Hematopoietic multipotent progenitor cell treated with erythropoietin and hydrocortisone succinate and interleukin-3 and kit ligand, for 15 days (in vitro differentiated cells): ENCODE data around the gene LTB4R2.
A peak's percentile ranks its signal among the peaks of the same experiment; 100 is the strongest.
"Not testable (repeated sequence)": the region's sequence is repeated elsewhere in the genome, so short reads cannot be mapped to it uniquely, and the experiment has no call there.

Experiments used
- DNase-seq: peaks from one replicate; pipeline ENCODE4 v3.0.0-alpha.2; 2015; ENCODE audit warnings: low spot score

Gene LTB4R2

DNA sequence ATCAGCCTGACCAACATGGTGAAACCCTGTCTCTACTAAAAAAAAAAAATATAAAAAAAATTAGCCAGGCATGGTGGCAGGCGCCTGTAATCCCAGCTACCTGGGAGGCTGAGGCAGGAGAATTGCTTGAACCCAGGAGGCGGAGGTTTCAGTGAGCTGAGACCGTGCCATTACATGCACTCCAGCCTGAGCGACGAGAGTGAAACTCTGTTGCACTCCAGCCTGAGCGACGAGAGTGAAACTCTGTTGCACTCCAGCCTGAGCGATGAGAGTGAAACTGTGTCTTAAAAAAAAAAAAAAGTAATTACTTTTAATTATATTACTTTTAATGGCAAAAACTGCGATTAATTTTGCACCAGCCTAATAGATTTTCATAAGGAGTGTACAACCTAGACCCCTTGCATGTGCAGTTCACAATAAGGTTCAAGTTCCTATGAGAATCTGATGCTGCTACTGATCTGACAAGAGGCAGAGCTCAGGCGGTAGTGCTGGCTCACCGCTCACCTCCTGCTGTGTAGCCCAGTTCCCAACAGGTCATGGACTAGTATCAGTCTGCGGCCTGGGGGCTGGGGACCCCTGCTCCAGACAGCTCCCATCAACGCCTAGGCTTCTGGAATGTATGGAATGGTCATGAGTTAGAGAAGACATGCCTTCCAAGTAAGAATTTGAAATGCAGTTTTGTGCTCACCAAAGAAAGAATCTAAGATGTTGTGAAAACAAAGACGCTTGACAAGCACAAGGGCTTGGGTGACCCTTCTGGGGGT lies 11.5 kb downstream of the LTB4R2 start:
- DNase-seq = no peak

DNA sequence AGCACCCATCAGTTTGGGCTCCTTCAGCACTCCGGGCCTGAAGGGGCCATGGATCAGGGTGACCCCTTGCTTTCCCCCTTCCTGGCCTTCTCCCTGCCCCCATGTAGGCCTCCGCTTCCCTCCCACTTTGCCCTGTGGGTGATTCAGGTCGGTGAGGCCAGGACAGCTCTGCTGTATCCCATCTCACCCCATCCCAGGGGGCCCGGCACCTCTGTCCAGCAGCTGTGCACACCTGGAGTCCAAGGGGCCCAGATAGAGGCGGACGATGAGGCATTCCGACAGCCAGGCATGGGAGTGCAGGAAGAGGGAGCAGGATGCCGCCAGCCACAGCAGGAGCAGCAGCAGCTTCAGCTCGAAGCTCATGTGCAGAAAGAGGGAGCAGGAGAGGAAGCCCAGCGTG lies 12.7 kb downstream of the LTB4R2 start:
- no peak for DNase-seq

GRCh38 chr14:24323341-24323740 lies 13.4 kb downstream of the LTB4R2 start:
- no peak for DNase-seq

- DNase-seq = no peak
Measured at GRCh38 chr14:24324024-24324423, 14.1 kb downstream of the LTB4R2 start.

DNA sequence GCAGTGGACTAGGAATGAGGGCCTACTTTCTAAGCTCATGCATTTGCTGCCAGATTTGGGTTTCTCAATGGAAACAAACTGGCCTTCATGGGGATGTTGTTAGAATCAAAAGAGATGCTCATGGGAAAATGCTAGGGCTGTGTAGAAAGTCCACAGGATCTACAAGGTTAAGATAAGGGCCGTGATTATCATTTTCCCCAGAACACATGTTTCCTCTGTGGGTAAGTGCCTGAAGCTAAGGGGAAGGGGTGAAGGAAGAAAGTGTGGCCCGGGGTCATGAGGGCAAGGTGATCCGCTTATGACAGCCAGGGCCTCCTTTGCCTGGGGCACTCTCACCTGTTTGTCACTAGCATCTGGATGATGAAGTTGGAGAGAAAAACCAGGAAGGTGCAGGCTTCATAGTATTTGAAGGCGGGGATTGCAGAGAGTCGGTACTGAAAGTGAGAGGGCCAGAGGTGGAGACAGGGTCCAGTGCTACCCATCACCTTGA lies 15.1 kb downstream of the LTB4R2 start:
- no peak for DNase-seq

DNA sequence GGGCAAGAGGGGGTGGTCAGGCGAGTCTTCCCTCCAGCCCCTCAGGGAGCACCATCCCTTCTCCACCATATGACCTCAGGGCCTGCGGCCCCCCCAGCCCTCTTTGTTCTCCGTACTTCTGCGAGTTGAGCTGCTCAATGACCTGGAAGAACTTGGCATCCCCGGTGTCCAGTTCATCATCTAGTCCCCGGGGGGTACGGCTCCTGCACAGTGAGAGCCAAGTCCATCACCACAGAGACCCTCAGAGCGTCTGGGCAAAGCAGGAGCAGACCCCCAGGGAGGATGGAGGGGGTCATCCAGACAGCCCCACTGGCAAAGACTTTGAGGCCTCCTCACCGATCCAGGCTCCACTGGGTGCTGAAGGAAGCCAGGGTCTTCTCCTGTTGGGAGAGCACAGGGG lies 16.0 kb downstream of the LTB4R2 start:
- no peak for DNase-seq

DNA sequence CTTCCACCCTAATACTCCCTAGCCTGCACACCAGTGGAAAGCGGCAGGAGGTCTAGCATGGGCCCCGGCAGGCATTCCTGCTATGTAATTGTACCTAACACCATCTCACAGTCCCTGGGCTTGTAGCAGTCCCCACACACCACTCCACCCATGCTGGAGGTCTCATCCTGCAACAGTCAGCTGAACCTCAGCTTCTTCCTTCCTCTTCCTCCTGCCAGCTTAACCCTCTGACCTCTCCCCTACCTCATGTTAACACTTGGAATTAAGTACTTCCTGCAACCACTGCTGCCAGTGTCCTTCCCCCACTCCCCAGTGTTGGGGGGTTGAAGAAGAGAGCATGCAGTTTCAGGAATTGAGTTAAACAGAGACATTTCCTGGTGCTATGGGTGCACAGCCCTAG lies 17.4 kb downstream of the LTB4R2 start:
- DNase-seq = no peak

GRCh38 chr14:24327914-24328313 lies 18.0 kb downstream of the LTB4R2 start:
- DNase-seq = not testable (repeated sequence)

DNA sequence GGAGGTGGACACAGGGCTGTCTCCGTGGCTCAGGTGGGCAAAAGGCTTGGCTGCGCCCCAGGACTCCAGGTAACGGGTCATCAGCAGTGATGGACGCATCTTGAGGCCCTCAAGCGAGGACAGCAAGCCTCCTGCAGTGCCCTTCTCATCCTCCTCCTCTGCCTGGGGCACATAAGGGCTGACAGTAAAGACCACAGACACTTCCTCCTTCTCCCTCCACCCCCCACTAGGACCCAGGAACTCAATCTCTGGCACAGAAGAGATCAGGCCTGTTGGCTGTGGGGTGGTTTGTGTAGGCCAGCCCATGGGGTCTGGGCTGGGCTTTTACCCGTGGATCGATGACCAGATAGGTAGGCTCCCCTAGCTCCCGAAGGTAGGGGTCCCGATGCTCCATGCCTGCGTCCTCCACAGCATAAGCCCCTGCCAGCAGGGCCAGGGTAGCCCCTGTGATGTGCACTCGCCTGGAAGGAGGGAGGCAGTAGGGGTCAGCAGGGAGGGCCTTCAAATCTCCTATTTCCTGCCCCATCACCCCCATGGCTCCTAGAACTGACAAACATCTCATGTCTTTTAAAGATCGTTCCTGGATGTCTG lies 19.2 kb downstream of the LTB4R2 start:
- DNase-seq = no peak

DNA sequence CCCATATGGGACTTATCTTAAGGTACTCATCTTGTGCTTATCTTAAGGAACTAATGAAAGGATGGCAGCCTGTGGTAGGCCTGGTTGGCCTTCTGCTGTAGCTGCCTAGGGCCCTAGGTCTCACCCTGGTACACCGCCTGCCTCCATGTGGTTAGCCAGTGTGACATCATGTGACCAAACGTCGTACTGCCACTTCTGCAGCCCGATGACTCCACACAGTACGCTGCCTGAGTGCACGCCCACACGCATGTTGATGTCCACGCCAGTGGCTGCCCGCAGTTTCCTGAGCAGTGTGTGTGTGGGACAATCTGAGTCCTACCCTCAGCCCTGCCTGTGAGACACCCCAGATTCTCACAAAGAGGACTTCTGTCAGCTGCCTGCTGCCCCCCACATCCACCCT lies 19.8 kb downstream of the LTB4R2 start:
- DNase-seq = no peak

DNA sequence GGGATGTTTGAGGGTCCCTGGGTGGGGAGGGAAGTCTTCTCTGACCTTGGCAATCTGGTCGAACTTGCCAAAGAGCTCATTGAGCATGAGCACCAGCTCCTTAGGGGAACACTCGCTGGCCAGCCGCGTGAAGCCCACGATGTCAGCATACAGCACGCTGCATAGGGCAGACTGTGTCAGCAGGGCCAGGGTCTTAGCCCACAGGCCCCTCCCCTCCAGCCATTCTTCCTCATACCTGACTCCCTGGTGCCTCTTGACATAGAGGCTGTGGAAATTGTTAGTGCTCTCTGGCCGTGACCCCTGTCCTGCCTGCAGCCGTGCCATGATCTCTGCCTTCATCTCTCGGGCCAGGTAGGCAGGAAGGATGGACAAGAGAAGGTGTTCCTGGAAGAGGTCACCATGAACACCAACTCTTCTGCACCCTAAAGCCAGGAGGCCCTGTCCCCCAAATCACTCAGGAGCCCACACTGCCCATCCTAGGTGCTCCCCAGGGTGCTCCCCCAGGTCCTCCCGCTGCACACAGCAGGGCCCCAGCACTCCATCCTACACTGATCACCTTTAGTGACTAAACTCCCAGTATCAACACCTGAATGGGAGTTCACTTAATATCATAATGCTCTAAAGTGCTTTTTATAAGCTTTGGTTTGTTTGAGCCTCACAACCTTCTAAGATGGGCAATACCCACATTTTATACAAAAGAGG lies 21.2 kb downstream of the LTB4R2 start:
- DNase-seq = no peak

DNA sequence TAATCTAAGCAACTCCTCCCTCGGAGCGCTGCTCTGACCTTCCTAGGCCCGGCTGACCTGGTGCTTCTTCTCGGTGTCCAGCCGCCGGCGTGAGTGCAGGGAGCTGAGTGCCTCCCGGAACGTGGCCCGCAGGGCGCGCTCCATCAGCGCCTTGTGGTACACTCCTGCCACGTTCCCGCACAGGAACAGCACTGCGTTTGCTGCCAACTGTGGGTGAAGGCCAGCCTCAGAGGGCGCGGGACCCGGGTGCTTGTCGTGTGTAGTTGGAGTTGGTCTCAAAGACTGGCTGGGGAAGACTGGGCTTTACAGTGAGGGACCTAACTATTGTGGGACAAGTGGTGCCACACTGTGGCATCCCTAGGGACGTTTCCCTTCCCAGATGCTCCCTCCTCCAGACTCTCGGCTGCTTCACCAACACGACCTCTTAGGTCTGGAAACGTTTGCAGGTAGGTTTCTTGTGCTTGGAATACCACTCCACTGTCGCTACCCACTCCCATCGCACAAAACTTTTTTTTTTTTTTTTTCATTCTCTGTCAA lies 21.9 kb downstream of the LTB4R2 start:
- DNase-seq = no peak

DNA sequence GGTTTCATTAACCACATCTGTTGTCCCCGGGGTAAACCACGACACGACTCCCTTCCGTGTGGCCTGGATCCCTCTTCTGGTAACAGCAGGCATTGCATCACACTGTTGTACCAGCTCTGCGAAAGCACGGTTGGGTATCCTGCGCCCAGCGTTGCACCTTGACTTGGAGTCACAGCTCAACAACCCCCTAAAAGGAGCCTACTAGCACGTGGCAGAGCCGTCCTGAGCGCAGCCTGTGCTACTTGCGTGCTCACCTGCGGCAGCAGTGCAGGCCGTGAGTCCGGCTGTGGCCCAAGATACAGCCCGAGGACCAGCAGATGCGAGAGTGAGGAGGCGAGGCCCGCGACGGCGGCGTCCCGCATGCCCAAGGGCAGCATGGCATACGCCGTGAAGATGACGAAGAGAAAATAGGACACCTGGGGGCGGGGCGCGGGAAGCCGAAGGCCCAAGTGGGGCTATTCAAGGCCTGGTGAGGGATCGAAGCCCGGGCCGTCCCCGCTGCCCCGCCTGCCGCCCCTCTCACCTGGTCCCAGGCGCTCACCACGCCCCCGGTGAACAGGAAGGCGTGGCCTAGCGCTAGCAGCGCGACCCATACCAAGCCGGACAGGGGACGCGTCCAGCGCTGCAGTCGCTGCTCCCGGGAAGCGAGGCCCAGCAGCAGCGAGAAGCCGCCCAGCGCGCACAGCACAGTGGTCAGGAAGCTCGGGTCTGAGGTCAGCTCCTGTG lies 22.5 kb downstream of the LTB4R2 start:
- peak; percentile 68 for DNase-seq

GRCh38 chr14:24334431-24335291 lies 24.7 kb downstream of the LTB4R2 start, which contains the start of gene ADCY4:
TSS of gene ADCY4 (minus strand) at chr14:24335071. CDS start at chr14:24334652, 419 bp downstream.
- DNase-seq = no peak

- no peak for DNase-seq
Measured at GRCh38 chr14:24335461-24336171, 25.7 kb downstream of the LTB4R2 start.

DNA sequence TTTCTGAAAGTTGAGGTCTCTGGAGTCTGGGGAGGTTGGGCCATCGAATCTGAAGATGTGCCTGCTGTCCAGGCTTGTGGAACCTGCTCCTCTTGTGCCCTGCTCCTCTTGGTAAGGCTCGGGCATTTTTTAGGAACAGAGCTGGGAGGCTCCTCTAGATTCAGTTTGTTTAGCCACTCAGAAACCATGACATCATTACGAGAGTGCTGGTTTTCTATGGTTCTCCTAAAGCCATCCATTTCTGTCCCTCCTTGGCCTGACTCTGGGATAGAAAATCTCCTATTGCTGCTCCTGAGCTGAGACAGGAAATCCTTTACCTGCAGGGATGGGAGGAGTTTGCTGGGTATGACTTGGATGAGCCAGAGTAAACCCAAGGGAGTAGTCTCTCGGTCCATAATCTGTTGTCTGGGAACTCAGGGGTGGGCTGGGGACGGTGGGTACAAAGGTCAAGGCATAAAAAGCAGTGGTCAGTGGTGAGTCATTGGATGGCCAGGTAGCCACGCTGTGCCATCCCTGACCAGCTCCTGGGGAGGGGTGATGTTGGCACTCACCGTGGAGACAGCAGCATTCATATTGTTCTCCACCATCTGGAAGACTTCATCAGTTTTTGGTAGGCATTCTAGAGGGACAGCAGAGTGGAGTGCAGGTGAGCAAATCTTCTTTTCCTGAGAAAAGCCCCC lies 27.3 kb downstream of the LTB4R2 start:
- no peak for DNase-seq

DNA sequence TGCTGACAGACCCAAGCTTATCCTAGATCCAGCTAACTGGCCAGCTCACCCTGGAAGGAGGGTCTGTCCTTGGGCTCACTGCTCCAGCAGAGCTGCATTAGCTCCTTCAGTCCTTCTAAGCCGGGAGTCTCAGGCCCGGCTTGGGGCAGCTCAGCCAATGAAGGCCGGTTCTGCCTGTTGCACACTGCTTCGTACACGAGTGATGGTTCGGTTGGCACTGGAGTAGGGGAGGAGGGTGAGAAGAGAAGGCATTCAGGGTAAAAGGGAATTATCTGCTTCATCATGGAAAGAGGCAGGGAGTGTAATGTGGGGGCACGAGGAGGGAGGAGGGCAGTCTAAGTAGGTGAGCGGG lies 27.9 kb downstream of the LTB4R2 start:
- no peak for DNase-seq

DNA sequence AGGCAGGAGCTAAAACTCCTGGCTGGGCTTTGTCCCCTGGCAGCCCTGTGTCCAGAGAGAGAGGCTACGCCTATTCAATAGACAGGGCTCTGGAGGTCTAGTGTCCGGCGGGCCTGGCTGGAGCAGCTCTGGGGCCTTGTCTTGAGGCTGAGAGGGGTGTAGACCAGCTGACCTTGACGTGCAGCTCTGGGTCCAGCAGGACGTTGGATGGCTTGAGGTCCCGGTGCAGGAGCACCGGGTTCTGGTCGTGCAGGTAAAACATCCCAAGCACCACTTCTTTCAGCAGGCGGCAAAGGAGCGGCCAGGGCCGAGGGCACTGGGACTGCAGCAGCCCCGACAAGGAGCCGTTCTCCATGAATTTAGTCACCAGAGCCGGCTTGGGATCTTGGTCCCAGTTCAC lies 28.9 kb downstream of the LTB4R2 start:
- DNase-seq = no peak

DNA sequence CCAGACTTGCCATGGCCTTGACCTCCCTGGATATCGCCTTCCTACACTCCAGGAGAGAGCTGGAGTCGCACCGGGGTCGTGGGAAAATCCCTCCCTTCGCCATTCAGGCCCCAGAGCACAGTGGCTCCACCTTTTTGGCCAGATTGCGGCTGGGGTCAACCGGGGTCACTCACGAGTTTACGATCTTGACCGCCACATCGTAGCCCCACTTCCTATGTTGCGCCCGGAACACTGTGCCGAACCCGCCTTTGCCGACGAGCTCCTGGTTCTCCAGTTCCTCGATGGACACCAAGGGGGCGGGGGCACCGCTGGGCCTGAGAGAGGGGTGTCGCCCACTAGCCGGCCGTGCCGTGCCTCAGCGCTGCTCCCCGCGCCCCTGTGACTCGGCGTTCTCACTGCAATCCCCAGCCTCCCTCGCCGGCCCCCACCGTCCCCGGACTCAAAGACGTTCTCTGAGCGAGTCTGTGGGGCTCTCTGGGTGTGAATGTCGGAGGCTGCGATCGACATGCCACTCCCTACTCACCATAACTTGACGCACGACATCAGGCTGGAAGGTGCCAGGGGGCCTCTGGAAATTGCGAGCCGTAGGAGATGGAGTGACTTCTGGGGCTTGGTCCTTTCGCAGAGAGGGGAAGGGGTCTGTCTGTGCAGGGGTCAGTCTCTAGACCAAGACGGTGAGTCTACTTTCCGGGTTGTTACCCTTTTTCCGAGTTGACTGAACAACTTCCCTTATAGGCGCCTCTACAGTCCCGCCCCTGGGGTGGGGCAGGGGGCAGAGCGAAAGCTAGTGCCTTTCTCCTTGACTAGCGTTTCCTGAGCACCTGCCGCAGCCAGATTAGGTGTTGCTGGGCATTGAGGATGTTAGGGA lies 29.6 kb downstream of the LTB4R2 start, which contains the start of gene RIPK3:
RIPK3 (minus strand) TSS at position 708 of the 868 bp plus-strand sequence; CDS start at position 543, 165 bp downstream.
- DNase-seq = no peak
